Erythroblast (primary cell): Measurements from ENCODE around the gene ARID1B.

ENCODE experiments used
- GATA1 ChIP-seq: IDR thresholded peaks from 2 replicates; pipeline ENCODE4 v1.6.1; 2011; ENCODE audit warnings: low read depth, mild to moderate bottlenecking, control low read depth, low read length, moderate library complexity
- POLR2A ChIP-seq: IDR thresholded peaks from 2 replicates; pipeline ENCODE4 v1.6.1; 2011; ENCODE audit warnings: mild to moderate bottlenecking, low read length

GRCh38 chr6:156773935-156774852, 3.0 kb upstream of the ARID1B start:
- TF ChIP-seq POLR2A, result no peak
- no peak for TF ChIP-seq GATA1
